BLaER1 treated with 17β-estradiol and CSF1 and Interleukin-3, amounts not matched to agents 10 nM and 100 nM (cell line): ENCODE measurements around the gene FN3K.
A peak's percentile ranks its signal among the peaks of the same experiment; 100 is the strongest.

Experiments
- H3K27ac ChIP-seq, 11 experiments: shearing (Covaris generic); formaldehyde crosslinking; 2 replicates each; pipeline ENCODE4 v1.8.1; 2022
- H3K27me3 ChIP-seq, 11 experiments: shearing (Covaris generic); formaldehyde crosslinking; 2 replicates each; pipeline ENCODE4 v1.8.1; 2022
- H3K36me3 ChIP-seq, 11 experiments: shearing (Covaris generic); formaldehyde crosslinking; 2 replicates each; pipeline ENCODE4 v1.8.1; 2022
- H3K4me1 ChIP-seq, 10 experiments: shearing (Covaris generic); formaldehyde crosslinking; 2 replicates each; pipeline ENCODE4 v1.8.1; 2022
- H3K4me2 ChIP-seq, 11 experiments: shearing (Covaris generic); formaldehyde crosslinking; 2 replicates each; pipeline ENCODE4 v1.8.1; 2022
- H3K4me3 ChIP-seq, 10 experiments: shearing (Covaris generic); formaldehyde crosslinking; 2 replicates each; pipeline ENCODE4 v1.8.1; 2022
- H3K9ac ChIP-seq, 11 experiments: shearing (Covaris generic); formaldehyde crosslinking; 2 replicates each; pipeline ENCODE4 v1.8.1; 2022
- H3K9me3 ChIP-seq, 11 experiments: shearing (Covaris generic); formaldehyde crosslinking; replicated peaks in 1 of 11; 2 replicates each; pipeline ENCODE4 v1.8.1; 2022
- H4K20me1 ChIP-seq, 11 experiments: shearing (Covaris generic); formaldehyde crosslinking; 2 replicates each; pipeline ENCODE4 v1.8.1; 2022
- Cebpa-rat ChIP-seq, 11 experiments: shearing (Covaris generic); IDR thresholded peaks; 2 replicates each; pipeline ENCODE4 v1.8.1; 2022

Gene FN3K

DNA sequence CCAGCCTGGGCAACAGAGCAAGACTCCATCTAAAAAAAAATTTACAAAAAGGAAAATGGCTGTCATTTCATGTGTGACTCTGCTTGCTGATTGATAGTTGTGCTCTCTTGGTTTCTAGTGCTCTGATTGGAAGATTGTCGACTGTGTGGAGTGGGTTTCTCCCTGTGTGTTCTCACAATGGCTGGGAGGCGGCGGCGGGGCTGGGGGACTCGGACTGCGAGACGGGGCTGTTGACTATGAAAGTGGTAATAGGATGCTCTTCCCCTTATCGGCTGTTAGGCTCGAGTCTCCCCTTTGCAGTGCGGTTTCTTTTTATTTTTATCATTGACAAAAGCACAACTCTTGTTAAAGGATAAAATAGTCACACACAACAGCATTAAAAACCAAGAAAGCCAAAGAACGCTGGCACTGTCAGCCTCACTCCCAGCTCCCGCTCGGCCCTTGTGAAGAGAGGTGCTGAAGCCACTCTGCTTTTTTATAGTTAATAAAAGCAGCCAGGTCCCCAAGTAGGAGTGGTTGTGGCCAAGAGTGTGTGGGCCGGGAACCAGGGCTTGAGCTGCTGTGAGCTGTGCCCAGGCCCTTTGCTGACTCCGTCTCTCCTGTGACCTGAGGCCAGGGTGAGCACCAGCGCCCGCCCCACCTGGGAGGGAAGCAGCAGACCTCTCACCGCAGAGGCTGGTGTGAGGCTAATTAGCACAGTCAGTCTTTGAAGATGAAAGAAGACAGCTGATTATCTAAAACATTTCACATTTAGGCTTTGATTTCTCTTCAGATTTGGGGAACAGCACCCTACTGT, 53.0 kb downstream of the FN3K start:
- TF ChIP-seq Cebpa-rat (IDR thresholded peaks at IDR 0.05) = no peak
- Histone ChIP-seq H3K27ac (no peak overlapping the region), H3K4me2 (peak overlapping the region in 5 of 11 experiments; percentile 47 to 68 (median 62); a peak in 7 of 22 replicates)

DNA sequence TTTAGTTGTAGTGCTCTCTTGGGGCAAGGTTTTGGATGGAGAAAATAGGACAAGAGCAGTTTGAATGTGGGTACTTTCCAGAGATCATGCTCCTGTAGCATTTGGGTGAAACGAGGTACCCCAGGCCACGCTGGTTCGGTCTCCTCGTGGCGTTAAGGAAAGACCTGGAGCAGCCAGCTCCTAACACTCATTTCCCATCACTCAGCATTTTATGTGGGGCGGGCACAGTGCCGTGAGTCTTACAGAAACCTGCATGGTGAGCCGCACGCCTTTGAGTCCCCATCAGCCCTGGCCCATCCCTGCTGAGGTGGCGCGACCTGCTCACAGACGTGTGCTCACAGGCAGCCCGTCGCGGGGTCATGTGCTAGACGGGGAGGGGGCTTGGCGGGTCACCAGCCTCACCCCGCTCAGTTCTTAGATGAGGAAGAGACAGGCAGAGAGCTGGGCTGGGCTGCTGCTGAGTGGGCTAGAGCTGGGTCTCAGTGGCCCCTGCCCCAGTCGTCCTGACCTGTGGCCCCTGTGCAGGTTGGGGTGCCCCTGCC, 53.7 kb downstream of the FN3K start:
- Histone ChIP-seq H3K9me3 (no peaks in the 10 kb centered on the region), H3K36me3 (peaks cover 7 to 59% (median 29%) of the 10 kb centered on the region in 11 experiments; a peak in 20 of 22 replicates), H4K20me1 (peaks cover 5 to 88% (median 75%) of the 10 kb centered on the region in 11 experiments; a peak in 20 of 22 replicates), H3K27me3 (peaks cover 0 to 14% (median 0%) of the 10 kb centered on the region in 11 experiments; a peak in 5 of 22 replicates), H3K27ac (no peak overlapping the region), H3K4me2 (peak overlapping the region in 2 of 11 experiments; percentile 66 to 68; a peak in 1 of 22 replicates), H3K4me1 (peaks cover 11 to 35% (median 25%) of the 10 kb centered on the region in 10 experiments; a peak in 19 of 20 replicates), H3K4me3 (no peak overlapping the region), H3K9ac (no peak overlapping the region)
- no peak for TF ChIP-seq Cebpa-rat (IDR thresholded peaks at IDR 0.05)

More for the DNA sequence above, 53.0 kb downstream of the FN3K start:
- Histone ChIP-seq H3K4me1 (peaks cover 11 to 36% (median 26%) of the 10 kb centered on the region in 10 experiments; a peak in 19 of 20 replicates), H3K4me3 (no peak overlapping the region), H4K20me1 (peaks cover 5 to 88% (median 68%) of the 10 kb centered on the region in 11 experiments; a peak in 20 of 22 replicates), H3K9me3 (no peaks in the 10 kb centered on the region), H3K36me3 (peaks cover 13 to 59% (median 31%) of the 10 kb centered on the region in 11 experiments; a peak in 20 of 22 replicates), H3K27me3 (peaks cover 0 to 14% (median 0%) of the 10 kb centered on the region in 11 experiments; a peak in 5 of 22 replicates), H3K9ac (no peak overlapping the region)

DNA sequence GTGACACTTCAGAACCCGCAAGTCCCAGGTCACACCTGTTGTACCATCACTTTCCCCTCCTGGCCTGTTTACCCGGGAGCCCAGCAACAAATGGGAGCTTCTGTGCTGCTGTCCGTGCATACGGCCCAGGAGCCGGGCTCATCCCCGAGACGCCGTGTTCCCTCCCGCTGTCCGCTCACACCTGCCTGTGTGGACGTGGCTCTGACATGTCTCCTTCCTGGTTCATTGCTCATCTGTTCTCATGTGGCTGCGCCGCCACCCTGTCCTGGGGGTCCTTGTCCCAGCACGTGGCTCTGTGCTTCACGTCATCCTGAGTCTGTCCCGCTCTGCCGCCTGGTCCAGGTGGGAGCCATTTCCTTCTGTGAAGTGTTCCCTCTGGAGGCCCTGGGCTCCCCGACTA, 54.4 kb downstream of the FN3K start:
- Histone ChIP-seq H3K27ac (no peak overlapping the region), H3K4me1 (peaks cover 11 to 35% (median 25%) of the 10 kb centered on the region in 10 experiments; a peak in 19 of 20 replicates), H4K20me1 (peaks cover 5 to 92% (median 76%) of the 10 kb centered on the region in 11 experiments; a peak in 20 of 22 replicates), H3K4me3 (no peak overlapping the region), H3K27me3 (peaks cover 0 to 14% (median 0%) of the 10 kb centered on the region in 11 experiments; a peak in 5 of 22 replicates), H3K4me2 (no peak overlapping the region), H3K36me3 (peaks cover 6 to 59% (median 27%) of the 10 kb centered on the region in 11 experiments; a peak in 20 of 22 replicates), H3K9me3 (no peaks in the 10 kb centered on the region), H3K9ac (no peak overlapping the region)
- no peak for TF ChIP-seq Cebpa-rat (IDR thresholded peaks at IDR 0.05)

DNA sequence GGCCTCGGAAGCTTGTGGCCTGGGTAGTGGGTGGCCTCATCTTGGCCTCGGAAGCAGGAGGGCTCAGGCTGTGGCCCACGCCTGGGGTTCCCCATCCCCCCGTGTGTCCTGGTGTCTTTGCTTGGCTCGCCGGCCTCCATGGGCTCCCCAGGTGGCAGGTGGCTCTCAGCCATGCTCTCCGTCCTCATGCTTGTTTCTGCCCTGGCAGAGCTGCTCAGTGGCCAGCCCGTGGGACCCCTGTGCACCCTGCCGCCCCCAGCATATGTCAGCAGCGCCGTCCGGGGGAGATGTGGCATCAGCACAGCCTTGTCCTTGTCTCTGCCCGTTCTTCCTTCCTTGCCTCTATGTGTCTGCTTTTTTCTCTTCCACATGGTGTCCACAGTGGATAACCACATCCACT, 55.0 kb downstream of the FN3K start:
- Histone ChIP-seq H3K27me3 (peaks cover 0 to 14% (median 0%) of the 10 kb centered on the region in 11 experiments; a peak in 5 of 22 replicates), H3K4me2 (no peak overlapping the region), H3K4me3 (no peak overlapping the region), H4K20me1 (peaks cover 5 to 98% (median 81%) of the 10 kb centered on the region in 11 experiments; a peak in 20 of 22 replicates), H3K9ac (no peak overlapping the region), H3K4me1 (peaks cover 11 to 35% (median 25%) of the 10 kb centered on the region in 10 experiments; a peak in 19 of 20 replicates), H3K27ac (no peak overlapping the region), H3K9me3 (no peaks in the 10 kb centered on the region), H3K36me3 (peaks cover 8 to 64% (median 31%) of the 10 kb centered on the region in 11 experiments; a peak in 21 of 22 replicates)
- TF ChIP-seq Cebpa-rat (IDR thresholded peaks at IDR 0.05) = no peak

DNA sequence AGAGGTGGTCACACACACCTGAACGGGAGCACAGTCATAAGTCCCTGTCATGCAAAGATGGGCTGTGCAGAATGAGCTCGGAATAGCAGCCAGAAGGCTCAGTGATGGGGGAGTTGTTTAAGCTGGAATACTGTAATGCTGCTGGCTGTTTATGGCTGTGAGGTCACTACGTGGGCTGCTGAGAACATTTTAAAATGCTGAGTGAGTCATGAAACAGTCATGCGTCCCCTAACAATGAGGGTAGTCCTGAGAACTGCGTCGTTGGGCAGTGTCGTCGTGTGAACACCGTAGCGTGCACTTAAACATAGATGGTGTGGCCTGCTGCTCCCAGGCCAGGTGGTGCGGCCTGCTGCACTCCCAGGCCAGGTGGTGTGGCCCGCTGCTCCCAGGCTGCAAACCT, 56.1 kb downstream of the FN3K start:
- Histone ChIP-seq H4K20me1 (peaks cover 5 to 98% (median 85%) of the 10 kb centered on the region in 11 experiments; a peak in 20 of 22 replicates), H3K9me3 (no peaks in the 10 kb centered on the region), H3K27ac (no peak overlapping the region), H3K4me3 (no peak overlapping the region), H3K4me2 (no peak overlapping the region), H3K9ac (no peak overlapping the region), H3K4me1 (peaks cover 5 to 24% (median 15%) of the 10 kb centered on the region in 10 experiments; a peak in 19 of 20 replicates), H3K36me3 (peaks cover 20 to 71% (median 43%) of the 10 kb centered on the region in 11 experiments; a peak in 21 of 22 replicates), H3K27me3 (peaks cover 0 to 5% (median 0%) of the 10 kb centered on the region in 11 experiments; a peak in 5 of 22 replicates)
- no peak for TF ChIP-seq Cebpa-rat (IDR thresholded peaks at IDR 0.05)

DNA sequence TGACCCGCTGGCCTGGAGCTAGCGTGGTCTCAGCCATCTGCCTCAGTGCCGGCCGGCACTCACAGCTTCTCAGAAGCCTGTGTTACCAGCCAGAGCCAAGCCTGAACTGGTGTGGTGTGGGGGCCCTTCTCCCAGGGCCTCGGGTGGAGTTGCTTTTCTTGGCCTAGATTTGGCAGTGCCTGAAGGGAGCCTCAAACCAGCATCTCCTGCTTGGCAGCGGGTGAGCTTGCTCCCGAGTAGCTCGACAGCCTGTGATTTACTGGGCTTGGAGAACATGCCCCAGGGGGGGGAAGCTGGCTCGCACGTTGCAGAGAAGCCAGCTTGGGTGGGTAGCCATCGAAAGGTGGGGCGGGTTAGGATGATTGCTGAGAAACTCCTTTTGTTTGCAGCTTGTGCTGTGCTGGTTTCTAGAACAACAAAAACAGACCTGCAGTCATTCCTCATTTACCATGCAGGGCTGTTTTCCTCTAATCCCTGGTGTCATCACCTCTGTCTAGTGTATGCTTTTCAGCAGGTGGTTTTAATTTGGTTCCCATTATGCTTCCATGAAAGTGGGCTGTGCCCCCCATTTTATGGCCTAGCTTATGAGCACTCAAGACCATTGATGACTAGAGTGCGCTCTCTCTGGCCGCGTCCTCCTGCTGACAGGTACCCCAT, 58.7 kb downstream of the FN3K start:
- Histone ChIP-seq H3K27me3 (no peaks in the 10 kb centered on the region), H3K9me3 (no peaks in the 10 kb centered on the region), H3K36me3 (peaks cover 32 to 87% (median 55%) of the 10 kb centered on the region in 11 experiments), H3K27ac (no peak overlapping the region), H3K9ac (no peak overlapping the region; a peak in 1 of 22 replicates), H3K4me1 (peaks cover 0 to 7% (median 0%) of the 10 kb centered on the region in 10 experiments; a peak in 1 of 20 replicates), H3K4me3 (no peak overlapping the region), H3K4me2 (peak overlapping the region in 1 of 11 experiments; percentile 16; a peak in 1 of 22 replicates), H4K20me1 (peaks cover 0 to 83% (median 69%) of the 10 kb centered on the region in 11 experiments; a peak in 18 of 22 replicates)
- no peak for TF ChIP-seq Cebpa-rat (IDR thresholded peaks at IDR 0.05)

DNA sequence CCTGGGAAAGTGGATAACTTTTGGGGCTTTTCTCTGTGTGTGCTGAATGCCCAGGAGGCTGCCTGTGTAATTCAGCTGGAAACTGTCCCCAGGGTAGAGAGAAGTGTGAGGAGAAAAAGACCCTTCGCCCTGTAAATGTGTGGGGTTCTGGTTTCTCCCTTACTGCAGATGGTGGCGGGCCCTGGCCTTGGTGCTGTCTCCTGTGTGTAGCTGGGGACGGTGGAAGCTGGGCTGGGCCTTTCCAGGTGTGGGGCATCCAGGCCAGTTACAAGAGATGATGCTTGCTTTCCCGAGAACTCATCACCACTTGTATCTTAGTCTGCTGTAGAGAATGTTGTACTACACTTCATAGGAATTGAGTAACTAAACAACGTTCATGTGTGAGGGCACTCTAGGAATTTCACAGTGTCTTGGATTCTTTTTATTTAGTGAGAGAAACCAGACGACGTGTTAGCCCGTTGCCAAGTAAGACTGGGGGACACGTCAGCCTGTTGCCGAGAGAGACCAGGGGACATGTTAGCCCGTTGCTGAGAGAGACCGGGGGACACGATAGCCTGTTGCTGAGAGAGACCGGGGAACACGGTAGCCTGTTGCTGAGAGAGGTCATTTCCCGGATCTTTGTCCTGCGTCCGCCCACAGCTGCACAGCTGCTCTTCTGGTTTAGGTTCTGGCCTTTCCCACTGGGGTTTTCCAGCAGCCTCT, 59.5 kb downstream of the FN3K start:
- no peak for TF ChIP-seq Cebpa-rat (IDR thresholded peaks at IDR 0.05)
- no peaks in the 10 kb centered on the region for H3K9me3 ChIP-seq
- peaks cover 0 to 7% (median 0%) of the 10 kb centered on the region in 10 experiments; a peak in 1 of 20 replicates for H3K4me1 ChIP-seq
- H3K27ac ChIP-seq = no peak overlapping the region
- no peak overlapping the region for H3K4me2 ChIP-seq
- H3K27me3 ChIP-seq = no peaks in the 10 kb centered on the region
- no peak overlapping the region for H3K9ac ChIP-seq
- no peak overlapping the region for H3K4me3 ChIP-seq
- H3K36me3 ChIP-seq = peaks cover 38 to 87% (median 62%) of the 10 kb centered on the region in 11 experiments
- peaks cover 0 to 75% (median 62%) of the 10 kb centered on the region in 11 experiments; a peak in 18 of 22 replicates for H4K20me1 ChIP-seq

DNA sequence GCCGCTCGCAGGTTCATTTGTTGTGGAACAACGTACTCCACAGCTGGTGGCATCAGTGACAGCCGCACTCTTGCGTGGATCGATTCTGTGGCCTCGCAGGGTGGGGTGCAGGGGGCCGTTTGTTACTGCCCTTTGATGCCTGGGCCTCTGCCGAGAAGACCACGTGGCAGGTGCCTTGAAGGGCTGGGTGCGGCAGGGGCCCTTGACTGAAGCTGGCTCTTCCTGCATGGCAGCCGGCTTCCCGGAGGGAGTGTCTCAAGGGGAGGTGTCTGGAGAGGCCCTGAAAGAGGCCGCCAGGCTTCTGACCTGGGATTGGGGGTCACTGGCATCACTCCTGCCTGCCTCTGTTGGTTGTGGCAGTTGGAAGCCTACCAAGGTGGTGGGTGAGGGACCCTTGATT, 60.2 kb downstream of the FN3K start:
- Histone ChIP-seq H3K27ac (no peak overlapping the region), H3K36me3 (peaks cover 43 to 87% (median 62%) of the 10 kb centered on the region in 11 experiments), H3K4me1 (peaks cover 0 to 7% (median 0%) of the 10 kb centered on the region in 10 experiments; a peak in 1 of 20 replicates), H3K27me3 (no peaks in the 10 kb centered on the region), H4K20me1 (peaks cover 0 to 68% (median 55%) of the 10 kb centered on the region in 11 experiments; a peak in 18 of 22 replicates), H3K4me2 (no peak overlapping the region), H3K9ac (no peak overlapping the region), H3K9me3 (peaks cover 0 to 7% (median 5%) of the 10 kb centered on the region in 11 experiments; a peak in 6 of 22 replicates), H3K4me3 (no peak overlapping the region)
- TF ChIP-seq Cebpa-rat (IDR thresholded peaks at IDR 0.05) = no peak
